WTC11 (cell line): ENCODE measurements around the gene HDAC3. TPM values are rescaled to one million over a fixed set of nuclear protein-coding genes. Genes with fewer than 3 reads are reported as not detected.
A peak's percentile ranks its signal among the peaks of the same experiment; 100 is the strongest.

Source experiments
- ATAC-seq: fragments of 200-7000 bp; cut with Tn5 transposase; 2 replicates; pipeline ENCODE4 v1.10.0; 2021; ENCODE audit warnings: mild to moderate bottlenecking, moderate library complexity
- CTCF ChIA-PET: fragments of 300-600 bp; sonication (Branson Sonifier 250); formaldehyde crosslinking; loops from one replicate; lab custom pipeline; 2021; ENCODE audit warnings: antibody characterized with exemption; lab: Charles Lee
- POLR2A ChIA-PET: fragments of 350-600 bp; sonication (Branson Sonifier 250); formaldehyde crosslinking; loops from one replicate; lab custom pipeline; 2021; ENCODE audit warnings: antibody characterized with exemption; lab: Charles Lee
- DNase-seq: peaks from one replicate; pipeline ENCODE4 v3.0.0; 2021; ENCODE audit warnings: low spot score
- H3K27ac Mint-ChIP-seq: 2 replicates; pipeline ENCODE4 v1.8.0; 2021; ENCODE audit warnings: mixed read lengths
- H3K27me3 Mint-ChIP-seq: 2 replicates; pipeline ENCODE4 v1.8.0; 2021; ENCODE audit warnings: low read depth, mild to moderate bottlenecking, moderate library complexity, mixed read lengths
- H3K36me3 Mint-ChIP-seq: 2 replicates; pipeline ENCODE4 v1.8.0; 2021; ENCODE audit warnings: mixed read lengths
- H3K4me1 Mint-ChIP-seq: 2 replicates; pipeline ENCODE4 v1.8.0; 2022; ENCODE audit warnings: mixed read lengths
- H3K4me3 Mint-ChIP-seq: 2 replicates; pipeline ENCODE4 v1.8.0; 2021; ENCODE audit warnings: mild to moderate bottlenecking, moderate library complexity, mixed read lengths
- H3K9me3 Mint-ChIP-seq: 2 replicates; pipeline ENCODE4 v1.8.0; 2021; ENCODE audit warnings: mixed read lengths
- AR ChIP-seq: fragments of 250-450 bp; sonication (Bioruptor Pico); IDR thresholded peaks from 2 replicates; pipeline ENCODE4 v1.9.0; 2021; ENCODE audit warnings: mild to moderate bottlenecking
- ATF6 ChIP-seq: sonication (generic); formaldehyde crosslinking; IDR thresholded peaks from 2 replicates; pipeline ENCODE4 v1.8.1; 2023; ENCODE audit warnings: mild to moderate bottlenecking, missing genetic modification reagents
- CREM ChIP-seq: sonication (generic); formaldehyde crosslinking; IDR thresholded peaks from 2 replicates; pipeline ENCODE4 v1.8.1; 2022; ENCODE audit warnings: mild to moderate bottlenecking, missing genetic modification reagents, moderate library complexity
- ELF4 ChIP-seq: sonication (generic); formaldehyde crosslinking; IDR thresholded peaks from 2 replicates; pipeline ENCODE4 v1.8.1; 2022; ENCODE audit warnings: low read depth, mild to moderate bottlenecking, moderate library complexity, missing genetic modification reagents
- EMX1 ChIP-seq: fragments of 250-450 bp; sonication (Bioruptor Pico); IDR thresholded peaks from 2 replicates; pipeline ENCODE4 v1.8.0; 2021; ENCODE audit warnings: mild to moderate bottlenecking
- FOXP1 ChIP-seq: sonication (generic); formaldehyde crosslinking; IDR thresholded peaks from 2 replicates; pipeline ENCODE4 v1.8.0; 2022; ENCODE audit warnings: missing genetic modification reagents, mild to moderate bottlenecking, moderate library complexity, borderline replicate concordance
- HMGXB4 ChIP-seq: sonication (generic); formaldehyde crosslinking; IDR thresholded peaks from 2 replicates; pipeline ENCODE4 v1.8.1; 2023; ENCODE audit warnings: mild to moderate bottlenecking, moderate library complexity, missing genetic modification reagents
- MXD4 ChIP-seq: fragments of 250-450 bp; sonication (Bioruptor Pico); IDR thresholded peaks from 2 replicates; pipeline ENCODE4 v1.8.0; 2021; ENCODE audit warnings: mild to moderate bottlenecking, moderate library complexity, borderline replicate concordance
- NFATC4 ChIP-seq: fragments of 250-450 bp; sonication (Bioruptor Pico); IDR thresholded peaks from 2 replicates; pipeline ENCODE4 v1.9.0; 2021; ENCODE audit warnings: mild to moderate bottlenecking
- NR2C2 ChIP-seq: sonication (generic); formaldehyde crosslinking; IDR thresholded peaks from 2 replicates; pipeline ENCODE4 v1.8.0; 2022; ENCODE audit warnings: mild to moderate bottlenecking, missing genetic modification reagents
- OVOL2 ChIP-seq: fragments of 250-450 bp; sonication (Bioruptor Pico); IDR thresholded peaks from 2 replicates; pipeline ENCODE4 v1.9.0; 2021; ENCODE audit warnings: mild to moderate bottlenecking, borderline replicate concordance
- TEAD4 ChIP-seq: sonication (generic); formaldehyde crosslinking; IDR thresholded peaks from 2 replicates; pipeline ENCODE4 v1.8.0; 2022; ENCODE audit warnings: mild to moderate bottlenecking, missing genetic modification reagents
- TP53 ChIP-seq: sonication (generic); formaldehyde crosslinking; IDR thresholded peaks from 2 replicates; pipeline ENCODE4 v1.8.1; 2023; ENCODE audit warnings: mild to moderate bottlenecking, missing genetic modification reagents
- ZBTB43 ChIP-seq: sonication (generic); formaldehyde crosslinking; IDR thresholded peaks from 2 replicates; pipeline ENCODE4 v1.8.1; 2023; ENCODE audit warnings: mild to moderate bottlenecking, missing genetic modification reagents
- ZNF138 ChIP-seq: sonication (generic); formaldehyde crosslinking; conservative IDR thresholded peaks from 2 replicates; pipeline ENCODE4 v1.8.1; 2022; ENCODE audit warnings: mild to moderate bottlenecking, moderate library complexity, missing genetic modification reagents
- ZNF263 ChIP-seq: sonication (generic); formaldehyde crosslinking; IDR thresholded peaks from 2 replicates; pipeline ENCODE4 v1.8.1; 2022; ENCODE audit warnings: low read depth, mild to moderate bottlenecking, moderate library complexity, missing genetic modification reagents
- ZNF423 ChIP-seq: fragments of 250-450 bp; sonication (Bioruptor Pico); IDR thresholded peaks from 2 replicates; pipeline ENCODE4 v2.1.2; 2022; ENCODE audit warnings: mild to moderate bottlenecking, moderate library complexity
- ZNF671 ChIP-seq: fragments of 250-450 bp; sonication (Bioruptor Pico); IDR thresholded peaks from 2 replicates; pipeline ENCODE4 v1.8.0; 2021; ENCODE audit warnings: mild to moderate bottlenecking
- total RNA-seq: library from RNA; stranded (reverse); gene quantifications from 3 replicates; pipeline ENCODE4 v1.2.3, GENCODE V29; 2021

HDAC3 gene
- total RNA-seq, 1 experiment from 2014 or later, result 96.2 TPM

- TF ChIP-seq ATF6 (no peak), NR2C2 (CRISPR knock-in tag) (no peak), TP53 (CRISPR knock-in tag) (no peak), EMX1 (CRISPR knock-in tag) (no peak)
Observed at GRCh38 chr5:141617682-141618029, 19.0 kb downstream of the HDAC3 start (continued).

- TF ChIP-seq ZNF423 (CRISPR knock-in tag) (no peak), HMGXB4 (CRISPR knock-in tag) (no peak), ZBTB43 (CRISPR knock-in tag) (no peak), CREM (no peak), ZNF263 (CRISPR knock-in tag) (no peak), FOXP1 (CRISPR knock-in tag) (no peak), OVOL2 (no peak), MXD4 (CRISPR knock-in tag) (no peak), ELF4 (CRISPR knock-in tag) (no peak), TP53 (CRISPR knock-in tag) (no peak), AR (CRISPR knock-in tag) (no peak)
- TF ChIP-seq, all 79 proteins: peak for 0
- no peaks in the 10 kb centered on the region for H3K9me3 Mint-ChIP-seq
- CTCF ChIA-PET, result interaction anchor here (0.7 to 2.7 kb wide), 7 partner anchors 10 to 209 kb away, joined by 3 to 18 read pairs (median 7); partner anchors contain the start of genes FCHSD1, PCDHGB6 and RELL2
- H3K27ac Mint-ChIP-seq, result peak overlapping the region; percentile 52
- peaks cover 11% of the 10 kb centered on the region for H3K36me3 Mint-ChIP-seq
- H3K4me3 Mint-ChIP-seq, result peak overlapping the region; percentile 95
- H3K27me3 Mint-ChIP-seq, result no peaks in the 10 kb centered on the region; the same call in 1 of the 2 replicates
- H3K4me1 Mint-ChIP-seq, result peaks cover 46% of the 10 kb centered on the region
- ATAC-seq (no peak), DNase-seq (no peak)
- POLR2A ChIA-PET, result no interaction called here
Observed at GRCh38 chr5:141617128-141617527, 19.5 kb downstream of the HDAC3 start.

- Mint-ChIP-seq H3K36me3 (peaks cover 3% of the 10 kb centered on the region; the same call in 1 of the 2 replicates), H3K4me3 (peak overlapping the region; percentile 95), H3K4me1 (peaks cover 51% of the 10 kb centered on the region), H3K27ac (peak overlapping the region; percentile 62; the same call in 1 of the 2 replicates), H3K9me3 (no peaks in the 10 kb centered on the region), H3K27me3 (no peaks in the 10 kb centered on the region; the same call in 1 of the 2 replicates)
- DNase-seq (no peak), ATAC-seq (no peak)
- TF ChIP-seq ZNF138 (no peak), ZNF671 (CRISPR knock-in tag) (no peak), NFATC4 (CRISPR knock-in tag) (no peak), TEAD4 (CRISPR knock-in tag) (no peak)
- ChIA-PET CTCF (interaction anchor here (0.7 to 2.7 kb wide), 4 partner anchors 11 to 208 kb away, joined by 3 to 18 read pairs (median 11); partner anchors contain the start of gene PCDHGB6), POLR2A (interaction anchor here (0.7 kb wide), 1 partner anchor 262 kb away, joined by 6 read pairs; no protein-coding TSS in a partner anchor)
Observed at GRCh38 chr5:141615991-141616720, 20.5 kb downstream of the HDAC3 start.
